GM21825 (cell line): ENCODE results near the gene KCNK3.
"Not testable (repeated sequence)": the region's sequence is repeated elsewhere in the genome, so short reads cannot be mapped to it uniquely, and the experiment has no call there.

ENCODE experiments used
- ATAC-seq: cut with Tn5 transposase; IDR thresholded peaks from one replicate; pipeline ENCODE4 v1.9.1; 2021; ENCODE audit warnings: mild to moderate bottlenecking, moderate library complexity; ENCODE audit not compliant: unreplicated experiment

Gene KCNK3

DNA sequence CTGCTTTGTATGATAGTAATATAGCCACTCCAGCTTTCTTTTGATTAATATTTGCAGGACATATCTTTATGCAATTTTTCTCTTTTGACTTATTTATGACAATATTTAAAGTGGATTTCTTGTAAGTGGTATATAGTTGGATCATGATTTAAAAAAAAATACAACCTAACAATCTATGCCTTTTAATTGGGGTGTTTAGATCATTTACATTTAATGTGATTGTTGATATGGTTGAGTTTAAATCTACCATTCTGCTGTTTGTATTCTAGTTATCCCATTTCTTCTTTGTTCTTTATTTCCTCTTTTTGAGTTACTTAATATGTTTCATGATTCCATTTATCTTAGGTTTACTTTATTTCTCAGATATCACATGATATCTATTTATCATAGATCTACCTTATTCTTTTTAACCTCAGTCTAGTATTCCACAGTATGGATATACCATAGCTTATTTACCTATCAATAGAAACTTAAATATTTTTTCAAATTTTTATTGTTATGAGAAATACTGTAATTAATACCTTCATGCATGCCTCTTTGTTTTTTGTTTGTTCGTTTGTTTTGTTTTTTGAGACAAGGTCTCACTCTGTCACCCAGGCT lies 32.1 kb upstream of the KCNK3 start:
- no peak for ATAC-seq

DNA sequence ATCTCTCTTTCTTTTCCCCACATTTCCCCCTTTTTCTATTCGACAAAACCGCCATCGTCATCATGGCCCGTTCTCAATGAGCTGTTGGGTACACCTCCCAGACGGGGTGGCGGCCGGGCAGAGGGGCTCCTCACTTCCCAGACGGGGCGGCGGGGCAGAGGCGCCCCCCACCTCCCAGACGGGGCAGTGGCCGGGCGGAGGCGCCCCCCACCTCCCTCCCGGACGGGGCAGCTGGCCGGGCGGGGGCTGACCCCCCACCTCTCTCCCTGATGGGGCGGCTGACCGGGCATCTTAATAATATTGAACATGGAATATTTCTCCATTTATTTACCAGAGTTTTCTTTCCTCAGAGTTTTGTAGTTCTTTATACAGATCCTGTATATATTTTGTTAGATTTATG lies 27.2 kb upstream of the KCNK3 start:
- not testable (repeated sequence) for ATAC-seq

- no peak for ATAC-seq
Measured at GRCh38 chr2:26666671-26667070, 25.9 kb upstream of the KCNK3 start.

- no peak for ATAC-seq
Measured at GRCh38 chr2:26668041-26668440, 24.5 kb upstream of the KCNK3 start.

DNA sequence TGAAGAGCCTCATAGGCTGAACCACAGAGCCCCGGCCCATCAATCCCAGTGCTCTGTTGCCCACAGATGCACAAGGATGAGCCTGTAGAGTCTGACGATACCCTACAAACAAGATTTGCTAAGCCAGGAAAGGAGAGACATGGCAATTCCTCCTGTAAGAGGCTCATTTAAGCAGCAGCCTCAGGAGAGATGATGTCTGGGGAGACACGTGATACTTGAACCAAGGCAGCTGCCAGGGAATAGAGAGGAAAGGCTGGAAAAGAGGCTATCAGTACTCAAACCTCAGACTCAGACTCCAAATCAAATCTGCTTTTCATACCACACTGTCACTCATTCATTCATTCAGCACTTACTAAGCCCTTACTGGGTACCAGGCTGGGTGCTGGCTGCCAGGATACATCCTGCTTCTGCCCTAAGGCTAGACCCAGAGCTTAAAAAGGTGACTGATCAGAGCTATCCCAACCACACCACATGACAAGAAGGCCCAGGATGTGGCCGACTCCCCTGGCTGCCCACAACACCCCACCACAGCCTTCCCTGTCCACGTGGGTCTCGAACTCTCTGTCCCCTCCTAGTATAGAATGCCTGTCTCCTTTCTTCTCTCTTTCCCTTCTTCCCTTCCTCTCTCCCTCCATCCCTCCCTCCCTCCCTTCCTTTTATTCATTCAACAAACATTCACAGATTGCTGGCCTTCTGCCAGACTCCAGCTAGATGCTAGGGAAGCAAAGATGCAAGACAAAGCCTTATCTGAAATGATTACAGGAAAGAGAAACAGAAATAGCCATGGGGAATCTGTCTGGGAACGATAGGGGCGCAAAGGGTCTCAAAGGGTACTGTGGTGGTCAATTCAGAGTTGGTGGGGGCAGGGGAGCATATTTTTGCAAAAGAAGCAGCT lies 23.4 kb upstream of the KCNK3 start:
- ATAC-seq = no peak

DNA sequence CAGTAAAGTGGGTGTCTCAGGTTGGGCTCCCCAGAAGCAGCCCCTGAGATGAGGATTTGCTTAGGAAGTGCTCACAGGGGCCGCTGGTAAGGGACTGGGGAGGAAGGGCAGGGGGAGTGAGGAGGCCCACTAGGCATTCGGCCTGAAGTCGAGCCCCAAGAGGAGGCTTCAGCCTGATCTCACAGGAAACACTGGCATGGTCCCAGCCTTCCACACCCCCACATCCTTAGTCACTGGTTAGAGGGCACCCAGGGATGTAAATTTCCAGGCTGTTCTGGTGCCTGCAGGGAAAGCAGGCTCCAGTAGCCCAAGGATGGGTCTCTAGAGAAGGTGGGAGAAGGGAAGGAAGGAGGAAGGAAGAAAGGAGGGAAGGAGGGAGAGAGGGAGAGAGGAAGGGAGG lies 22.4 kb upstream of the KCNK3 start:
- no peak for ATAC-seq

DNA sequence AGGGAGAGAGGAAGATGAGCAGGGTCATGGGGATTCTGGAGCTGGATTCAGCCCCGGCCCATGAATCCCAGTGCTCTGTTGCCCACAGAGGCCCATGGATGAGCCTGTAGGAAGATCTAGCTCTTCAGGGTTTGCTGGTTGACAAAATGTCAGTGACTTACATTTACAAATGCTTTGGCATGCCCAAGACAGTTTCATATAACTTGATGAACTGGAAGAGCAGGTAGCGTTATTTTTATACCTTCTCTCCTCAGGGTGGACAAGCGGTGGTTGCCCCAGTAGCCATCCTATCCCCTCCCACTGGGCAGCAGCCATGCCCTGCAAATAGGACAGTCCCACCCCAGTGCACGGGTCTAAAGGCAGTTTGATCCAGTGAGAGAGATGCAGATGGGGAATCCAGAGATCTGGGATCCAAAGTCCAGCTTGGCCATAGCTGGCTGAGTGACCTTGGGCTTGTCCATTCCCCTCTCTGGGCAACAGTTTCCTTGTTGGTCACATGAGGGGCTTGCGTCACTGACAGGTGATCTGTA lies 21.5 kb upstream of the KCNK3 start:
- ATAC-seq = no peak

GRCh38 chr2:26671691-26672090 lies 20.8 kb upstream of the KCNK3 start:
- no peak for ATAC-seq

GRCh38 chr2:26672112-26672817 lies 20.3 kb upstream of the KCNK3 start:
- ATAC-seq = no peak

GRCh38 chr2:26672818-26673393 lies 19.6 kb upstream of the KCNK3 start:
- ATAC-seq = no peak

- no peak for ATAC-seq
Measured at GRCh38 chr2:26674002-26674751, 18.3 kb upstream of the KCNK3 start.

- ATAC-seq = no peak
Measured at GRCh38 chr2:26674771-26675170, 17.8 kb upstream of the KCNK3 start.

GRCh38 chr2:26675651-26676255 lies 16.8 kb upstream of the KCNK3 start:
- ATAC-seq = no peak

DNA sequence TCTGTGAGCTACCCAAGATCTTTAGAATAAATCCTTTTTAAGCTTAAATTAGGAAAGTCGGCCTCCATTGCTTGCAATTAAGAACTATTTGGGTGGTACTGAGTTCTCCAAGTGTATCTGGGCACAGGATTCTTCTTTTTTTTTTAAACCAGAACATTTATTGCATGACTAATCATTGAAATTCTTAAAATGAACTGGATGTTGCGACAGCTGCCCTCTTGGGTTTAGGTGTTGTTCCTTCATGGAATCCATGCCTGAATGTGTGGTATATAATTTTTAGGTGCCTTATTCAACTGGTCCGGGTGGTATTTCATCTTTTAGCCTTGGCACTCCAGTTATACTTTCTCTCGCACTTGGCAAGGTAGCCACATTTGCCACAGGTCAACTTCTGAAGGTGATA lies 14.5 kb upstream of the KCNK3 start:
- no peak for ATAC-seq

GRCh38 chr2:26679867-26680266 lies 12.7 kb upstream of the KCNK3 start:
- ATAC-seq = no peak

GRCh38 chr2:26681656-26682055 lies 10.9 kb upstream of the KCNK3 start:
- no peak for ATAC-seq

- no peak for ATAC-seq
Measured at GRCh38 chr2:26682155-26682554, 10.4 kb upstream of the KCNK3 start.

GRCh38 chr2:26683583-26683982 lies 8.9 kb upstream of the KCNK3 start:
- ATAC-seq = no peak

DNA sequence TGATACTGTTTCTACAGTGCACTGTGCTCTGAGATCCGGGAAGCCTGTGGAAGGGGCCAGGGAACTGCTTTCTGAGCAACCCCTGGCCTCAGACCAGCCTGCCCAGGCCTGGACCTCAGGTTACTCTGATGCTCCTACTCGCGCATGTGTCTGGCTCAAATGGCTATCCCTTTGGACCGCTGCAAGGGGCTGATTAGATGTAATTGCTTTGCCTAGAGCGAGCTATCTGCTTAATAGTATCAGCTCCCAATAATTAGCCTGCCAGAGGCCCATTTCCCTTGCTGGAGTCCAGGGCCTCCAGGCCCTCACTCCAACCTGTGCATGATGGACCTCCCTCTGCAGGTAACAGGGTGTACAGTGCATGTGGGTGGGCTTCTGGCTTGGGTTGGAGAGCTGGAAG lies 7.2 kb upstream of the KCNK3 start:
- no peak for ATAC-seq
